Measurements from ENCODE around the gene ARHGAP26.

The ARHGAP26 gene

GRCh38 chr5:142748568-142749249 lies 21.5 kb upstream of the ARHGAP26 start:
- DNase-seq (ENCODE audit: low read depth, low spot score) = no peak

- no peak for DNase-seq (ENCODE audit: low read depth, low spot score)
These were observed 20.9 kb upstream of the ARHGAP26 start for GRCh38 chr5:142749321-142749720.

DNA sequence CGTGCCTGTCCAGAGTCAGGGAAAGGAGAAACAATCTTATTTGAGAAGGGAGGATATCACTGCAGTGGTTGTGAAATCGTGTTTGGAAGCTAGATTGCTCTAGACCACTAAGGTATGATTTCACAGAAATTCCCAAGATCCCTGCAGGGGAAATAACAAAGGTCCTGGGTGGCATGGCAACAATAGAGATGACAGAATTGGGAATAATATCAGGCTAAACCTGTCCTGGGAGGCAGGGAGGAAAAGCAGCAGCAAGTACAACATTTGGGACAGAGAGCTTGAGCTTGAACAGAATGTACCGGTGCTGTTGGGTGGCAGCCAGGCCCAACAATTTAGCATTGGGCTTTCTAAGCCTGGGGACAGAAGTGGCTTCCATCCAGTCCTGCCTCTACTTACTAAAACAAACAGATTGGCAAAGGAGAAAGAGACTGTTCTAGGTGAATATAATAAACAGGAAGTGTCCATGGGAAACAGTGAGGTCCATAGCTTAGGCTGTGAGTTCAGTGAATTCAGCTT lies 17.0 kb upstream of the ARHGAP26 start:
- DNase-seq (ENCODE audit: low read depth, low spot score) = no peak

DNA sequence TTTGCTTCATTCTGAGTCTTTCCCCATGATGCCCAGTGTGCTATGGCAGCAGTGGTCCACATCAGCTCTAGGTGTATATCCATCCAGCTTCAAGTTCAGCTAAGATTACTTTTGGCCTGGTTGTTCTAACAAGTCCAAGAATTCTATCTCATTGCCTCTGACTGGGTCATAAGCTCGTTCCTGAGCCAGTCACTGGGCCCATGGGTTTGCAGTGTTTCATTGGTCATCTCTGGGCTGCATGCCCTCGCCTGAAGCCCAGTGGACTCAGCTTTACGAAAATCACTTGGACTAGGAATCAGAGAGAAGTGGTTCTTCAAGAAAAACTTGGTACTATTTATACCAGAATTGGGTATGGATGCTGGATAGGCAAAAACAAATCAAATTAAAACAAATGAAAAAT lies 16.1 kb upstream of the ARHGAP26 start:
- no peak for DNase-seq (ENCODE audit: low read depth, low spot score)

DNA sequence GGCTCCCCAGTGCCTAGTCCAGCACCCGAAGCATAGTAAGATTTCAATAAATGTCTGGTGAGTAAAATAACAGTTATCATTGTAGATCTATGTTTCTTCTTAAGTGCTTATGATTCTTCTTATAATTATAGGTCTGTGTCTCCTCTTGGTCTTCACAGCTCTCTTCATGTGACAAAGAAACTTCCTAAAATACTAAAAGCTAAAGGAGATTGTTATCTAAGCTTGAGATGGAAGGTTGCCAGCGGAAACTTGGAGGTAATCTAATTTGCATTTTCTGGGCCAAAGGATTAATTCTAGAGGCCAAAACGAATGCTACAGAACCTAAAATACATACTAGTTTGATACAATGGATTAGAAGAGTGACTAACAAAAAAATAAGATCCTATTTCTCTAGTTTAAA lies 13.6 kb upstream of the ARHGAP26 start:
- DNase-seq (ENCODE audit: low read depth, low spot score) = no peak

DNA sequence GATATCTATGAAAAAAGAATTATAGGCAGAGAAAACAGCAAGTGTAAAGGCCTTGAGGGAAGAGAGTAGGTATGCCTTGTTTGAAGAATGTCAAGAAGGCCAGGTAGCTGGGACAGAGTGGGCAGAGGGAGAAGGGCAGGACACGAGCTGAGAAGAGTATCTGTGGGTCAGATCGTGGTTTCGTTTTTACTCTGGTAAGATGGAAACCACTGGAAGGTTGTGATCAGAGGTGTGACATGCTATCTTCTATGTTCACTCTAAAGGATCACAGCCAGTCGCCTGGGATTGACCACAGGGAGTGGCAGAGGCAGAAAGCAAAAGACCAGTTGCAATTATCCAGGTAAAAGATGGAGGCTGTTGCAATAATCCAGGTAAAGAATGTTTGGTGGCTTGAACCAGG lies 12.6 kb upstream of the ARHGAP26 start:
- DNase-seq (ENCODE audit: low read depth, low spot score) = no peak

DNA sequence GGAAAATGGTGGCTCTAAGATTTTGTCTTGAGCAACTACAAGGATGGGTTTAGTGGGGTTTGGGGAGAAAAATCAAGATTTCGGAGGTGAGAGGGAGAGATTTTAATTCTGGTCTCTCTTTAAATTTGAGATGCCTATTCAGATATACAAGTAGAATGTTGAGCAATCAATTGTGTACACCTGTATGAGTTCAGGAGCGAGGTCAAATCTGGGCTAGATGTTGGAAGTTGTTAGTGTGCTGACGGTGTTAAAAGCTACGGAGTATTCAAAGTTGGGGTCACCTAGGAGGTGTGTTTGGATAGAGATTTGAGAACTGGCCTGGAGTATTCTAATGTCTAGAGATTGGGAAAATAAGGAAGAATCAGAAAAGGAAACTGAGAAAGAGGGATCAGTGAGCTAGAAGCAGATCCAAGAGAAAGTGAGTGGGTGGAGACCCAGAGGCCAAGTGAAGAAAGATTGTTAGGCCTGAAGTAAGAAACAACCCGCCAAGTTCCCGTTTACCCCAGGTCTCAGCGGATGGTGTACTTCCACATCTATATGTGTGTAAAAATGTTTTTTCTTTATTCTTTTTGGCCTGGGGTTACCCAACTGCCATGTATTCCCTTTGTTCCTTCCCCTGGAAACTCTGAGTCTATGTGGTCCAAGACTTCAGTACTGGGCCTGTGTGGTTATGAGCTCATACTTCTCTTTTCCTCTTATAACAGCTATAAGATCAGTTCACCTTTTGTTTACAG lies 11.9 kb upstream of the ARHGAP26 start:
- no peak for DNase-seq (ENCODE audit: low read depth, low spot score)

DNA sequence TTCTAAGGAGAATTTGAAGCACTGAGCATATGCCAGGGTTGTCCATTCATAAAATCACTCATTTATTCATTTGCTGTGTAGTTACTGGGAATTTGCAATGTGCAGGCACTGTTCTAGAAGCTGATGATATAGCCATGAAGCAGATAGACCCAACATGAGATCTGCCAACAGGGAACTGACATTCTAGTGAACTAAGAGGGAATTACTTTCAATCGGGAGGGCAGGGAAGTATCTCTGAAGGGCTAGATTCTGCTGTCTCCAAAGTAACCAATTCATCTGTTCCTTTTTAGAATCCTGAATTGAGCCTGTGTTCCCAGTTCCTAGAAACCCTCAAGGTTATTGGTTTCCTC lies 11.4 kb upstream of the ARHGAP26 start:
- DNase-seq (ENCODE audit: low read depth, low spot score) = no peak

DNA sequence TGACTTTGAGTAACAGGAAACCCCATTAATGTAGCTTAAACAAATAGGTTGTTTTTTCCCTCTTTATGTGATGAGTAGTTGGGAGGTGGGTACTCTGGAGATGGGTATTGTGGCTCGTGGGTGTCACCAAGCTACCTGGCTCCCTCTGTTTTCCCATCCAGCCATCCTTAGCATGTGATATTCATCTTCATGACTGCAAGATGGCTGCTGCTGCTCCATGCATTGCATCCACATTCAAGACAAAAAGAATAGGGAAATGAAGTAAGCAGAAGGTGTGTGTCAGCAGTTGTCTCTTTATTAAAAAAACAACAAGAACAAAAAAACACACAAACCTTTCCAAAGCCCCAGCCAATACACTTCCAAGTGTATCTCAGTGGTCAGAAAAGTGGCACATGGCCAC lies 6.5 kb upstream of the ARHGAP26 start:
- no peak for DNase-seq (ENCODE audit: low read depth, low spot score)

DNA sequence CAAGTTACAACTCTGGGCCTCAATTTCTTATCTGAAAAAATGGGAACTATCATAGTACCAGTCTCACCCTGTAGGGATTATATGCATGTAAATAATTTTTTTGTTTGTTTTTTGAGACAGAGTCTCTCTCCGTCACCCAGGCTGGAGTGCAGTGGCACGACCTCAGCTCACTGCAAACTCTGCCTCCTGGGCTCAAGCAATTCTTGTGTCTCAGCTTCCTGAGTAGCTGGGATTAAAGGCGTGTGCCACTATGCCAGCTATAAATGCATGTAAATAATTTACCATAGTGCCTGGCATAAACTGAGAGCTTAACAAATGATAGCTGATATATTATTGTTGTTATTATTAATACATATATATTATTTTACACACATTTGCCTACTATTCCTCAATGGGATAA lies 3.0 kb upstream of the ARHGAP26 start:
- DNase-seq (ENCODE audit: low read depth, low spot score) = no peak

GRCh38 chr5:142767911-142768310 lies 2.3 kb upstream of the ARHGAP26 start:
- no peak for DNase-seq (ENCODE audit: low read depth, low spot score)

DNA sequence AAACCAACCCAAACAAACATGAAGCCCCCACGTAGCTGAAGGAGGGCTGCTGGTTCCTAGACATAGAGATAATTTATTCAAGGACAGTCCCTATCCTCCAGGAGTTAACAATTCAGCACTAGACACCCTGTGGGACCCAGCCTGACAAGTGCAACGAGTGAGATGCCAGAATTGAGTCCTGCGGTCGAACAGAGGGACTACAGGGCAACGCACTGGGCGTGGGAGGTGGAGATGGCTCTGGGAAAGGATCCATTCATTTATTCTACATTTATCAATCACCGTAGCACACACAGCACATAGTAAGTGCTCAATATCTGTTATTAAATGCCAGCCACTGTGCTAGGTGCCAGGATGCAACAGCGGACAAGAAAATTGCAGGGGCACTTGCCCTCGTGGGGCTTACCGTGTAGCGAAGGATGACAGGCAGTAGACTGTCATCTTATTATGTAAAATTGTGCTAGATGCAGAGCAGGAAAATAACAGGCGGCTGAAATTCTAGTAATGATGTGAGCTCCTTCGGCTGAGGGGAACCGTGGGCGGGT lies 855 bp upstream of the ARHGAP26 start:
- DNase-seq (ENCODE audit: low read depth, low spot score) = no peak

GRCh38 chr5:142770650-142771609 lies 753 bp downstream of the ARHGAP26 start:
- no peak for DNase-seq (ENCODE audit: low read depth, low spot score)

GRCh38 chr5:142771666-142772065 lies 1.5 kb downstream of the ARHGAP26 start:
- DNase-seq (ENCODE audit: low read depth, low spot score) = no peak

DNA sequence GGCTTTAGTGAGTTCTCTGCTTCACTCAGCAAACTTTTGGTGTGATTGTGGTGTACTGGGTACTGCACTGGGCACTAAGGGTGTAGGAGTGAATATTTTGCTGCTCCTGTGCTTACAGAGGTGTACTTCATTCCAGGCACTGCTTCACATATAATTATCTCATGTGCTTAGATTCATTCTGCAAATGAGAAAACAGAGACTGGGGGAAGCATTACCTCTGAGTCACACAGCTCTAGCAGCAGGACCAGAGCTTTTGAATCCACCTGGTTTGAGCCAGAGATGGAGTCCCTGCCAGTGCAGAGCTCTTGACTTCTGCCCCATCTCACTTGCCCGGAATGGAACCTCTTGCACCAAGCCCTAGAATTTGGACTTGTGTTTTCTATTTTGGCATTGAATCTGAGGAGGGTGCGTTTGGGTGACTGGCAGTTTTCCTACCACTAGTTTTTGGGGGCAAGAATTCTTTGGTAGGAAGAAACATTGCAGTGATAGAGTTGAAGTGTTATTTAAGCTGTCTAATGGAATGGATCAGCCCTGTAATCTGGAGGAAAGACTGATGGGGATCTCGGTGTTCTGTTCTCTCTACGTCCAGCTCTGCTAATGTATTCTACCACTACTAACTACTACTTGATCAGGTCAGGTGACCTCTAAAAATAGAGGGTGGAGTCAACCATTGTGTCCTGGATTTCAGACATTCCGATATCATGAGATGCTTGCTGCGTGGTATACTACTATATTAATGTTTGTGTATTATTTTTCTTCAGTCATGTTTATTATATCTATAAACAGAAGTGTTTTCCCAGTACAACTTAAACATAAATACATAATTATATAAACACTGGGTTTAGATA lies 2.5 kb downstream of the ARHGAP26 start:
- no peak for DNase-seq (ENCODE audit: low read depth, low spot score)

DNA sequence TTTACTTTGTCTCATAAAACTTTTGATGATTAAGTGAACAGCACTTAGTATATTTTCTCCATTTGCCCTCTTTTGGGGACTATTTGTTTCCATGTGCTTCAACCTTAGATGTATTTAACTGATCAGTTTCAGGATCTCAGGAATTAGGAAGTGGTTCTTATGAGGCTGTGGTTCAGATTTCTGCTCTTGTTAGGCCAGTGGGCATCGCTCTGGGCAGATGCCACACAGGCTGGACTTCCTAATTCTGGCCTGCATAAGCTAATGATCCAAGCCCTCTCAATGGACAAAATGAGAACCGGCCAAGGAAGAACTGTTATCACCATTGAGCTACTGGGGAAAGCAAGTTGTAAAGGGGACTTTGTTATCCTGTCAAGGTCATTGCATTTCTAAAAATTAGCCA lies 6.9 kb downstream of the ARHGAP26 start:
- DNase-seq (ENCODE audit: low read depth, low spot score) = no peak

- DNase-seq (ENCODE audit: low read depth, low spot score) = no peak
These were observed 7.7 kb downstream of the ARHGAP26 start for GRCh38 chr5:142777850-142778249.

DNA sequence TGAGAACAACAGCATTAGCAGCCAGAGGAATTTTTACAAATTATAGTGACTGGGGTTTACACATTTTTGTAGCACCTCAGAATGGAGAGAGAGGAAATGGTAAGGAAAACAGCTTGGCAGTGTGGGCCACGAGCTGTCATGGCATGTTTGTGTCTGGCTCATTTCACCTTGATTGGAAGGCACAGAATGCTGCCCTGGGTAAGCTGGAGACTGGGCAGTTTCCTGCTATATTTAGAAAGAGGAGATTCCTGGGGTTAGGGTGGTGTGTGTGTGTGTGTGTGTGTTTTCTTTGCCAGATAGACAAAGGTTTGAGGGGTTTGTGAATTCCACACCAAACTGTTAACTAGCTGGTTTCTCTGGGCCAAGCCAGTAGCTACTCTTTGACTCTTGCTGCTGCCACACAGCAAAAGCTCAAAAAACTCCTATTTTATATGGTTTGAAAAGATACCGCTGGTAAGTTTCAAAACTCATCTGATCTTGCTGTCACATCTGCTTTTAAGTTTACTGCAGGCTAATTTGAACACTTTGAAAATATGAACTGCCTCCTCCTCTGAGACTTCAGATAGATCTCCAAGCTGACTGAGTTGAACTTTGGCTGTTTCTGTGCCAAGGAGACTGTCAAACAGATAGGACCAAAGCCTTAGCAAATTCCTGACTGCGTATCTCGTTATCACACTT lies 9.1 kb downstream of the ARHGAP26 start:
- DNase-seq (ENCODE audit: low read depth, low spot score) = no peak

GRCh38 chr5:142780871-142781270 lies 10.7 kb downstream of the ARHGAP26 start:
- DNase-seq (ENCODE audit: low read depth, low spot score) = no peak

DNA sequence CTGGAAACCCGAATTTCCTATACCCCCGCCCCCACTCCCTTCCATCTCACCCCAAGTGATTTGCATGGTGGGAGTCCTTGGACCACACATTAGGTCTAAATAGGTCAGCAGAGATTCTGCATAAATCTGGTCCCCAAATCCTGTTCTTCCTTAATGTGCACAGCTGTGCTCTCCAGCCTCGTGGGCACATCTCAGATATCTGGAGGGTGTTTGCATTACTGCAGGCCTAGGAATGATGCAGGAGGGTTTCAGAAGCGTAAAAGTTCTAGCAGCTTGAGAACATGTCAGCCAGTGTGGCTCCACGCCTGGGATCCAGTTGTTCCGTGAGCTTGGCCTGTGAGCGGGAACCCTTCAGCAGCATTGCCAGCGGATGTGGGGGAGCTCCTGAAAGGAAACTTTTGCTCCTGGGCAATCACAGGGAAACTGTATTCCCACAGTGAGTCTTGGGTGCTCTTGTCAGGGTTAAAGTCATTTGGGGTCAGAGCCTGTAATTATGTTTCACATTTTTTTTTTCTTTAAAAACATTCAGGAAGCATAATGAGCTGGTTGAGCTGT lies 12.9 kb downstream of the ARHGAP26 start:
- no peak for DNase-seq (ENCODE audit: low read depth, low spot score)

Data from iPS DF 19.7 (cell line).